ENCODE data around the gene VAT1L. TPM values are rescaled to one million over a fixed set of nuclear protein-coding genes. Genes with fewer than 3 reads are reported as not detected.

The VAT1L gene
- total RNA-seq, 1 donor from 2014 or later, result 0.67 TPM

DNA sequence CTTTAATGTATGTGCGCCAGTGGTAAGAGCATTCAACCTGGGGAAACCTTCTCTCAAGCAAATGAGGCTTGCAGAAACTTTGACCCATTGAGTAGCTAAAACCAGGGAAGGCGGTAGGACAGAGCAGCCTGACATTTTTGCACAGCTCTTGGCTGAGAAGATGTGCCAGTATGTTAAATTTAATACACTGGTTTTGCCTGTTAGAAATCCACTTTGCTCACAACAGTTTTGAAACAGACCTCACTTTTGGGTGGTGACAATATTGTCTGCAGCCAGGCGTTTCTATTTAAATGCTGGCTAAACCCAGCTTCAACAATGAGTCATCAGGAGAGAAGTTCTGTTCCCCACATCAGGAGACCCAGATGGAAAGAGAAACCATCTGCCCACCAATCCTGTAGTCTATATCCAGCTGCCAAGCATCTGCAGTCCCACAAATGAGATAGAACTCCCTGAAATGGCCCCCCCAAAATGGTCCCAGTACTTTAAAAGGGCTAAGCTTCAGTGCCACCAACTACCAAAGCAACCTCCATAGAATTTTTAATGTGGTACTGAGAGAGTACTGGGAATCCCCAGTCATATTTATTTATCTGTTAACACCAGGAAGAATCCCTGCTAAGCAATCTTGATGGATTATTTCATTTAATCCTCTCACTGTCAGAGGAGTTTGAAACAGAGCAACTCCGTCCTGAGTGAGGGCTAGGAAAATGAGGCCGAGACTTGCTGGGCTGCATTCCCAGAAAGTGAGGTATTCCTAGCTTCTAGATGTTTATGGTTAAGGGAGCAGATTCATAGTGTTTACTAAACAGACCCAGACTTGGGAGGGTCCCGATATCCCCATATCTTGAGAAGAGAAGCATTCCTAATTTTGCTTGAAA is 205.0 kb downstream of the VAT1L start:
- no peaks in the 10 kb centered on the region for H3K27me3 Mint-ChIP-seq
- DNase-seq (ENCODE audit: low spot score, unreplicated experiment), result no peak
- H3K36me3 Mint-ChIP-seq (ENCODE audit: insufficient read depth), result peaks cover 1% of the 10 kb centered on the region
- H3K4me1 Mint-ChIP-seq (ENCODE audit: low read depth), result peaks cover 6% of the 10 kb centered on the region
- no peak overlapping the region for H3K4me3 Mint-ChIP-seq (ENCODE audit: low read depth)
- H3K9me3 Mint-ChIP-seq (ENCODE audit: low read depth), result peaks cover 19% of the 10 kb centered on the region
- TF ChIP-seq, protein P1, sequence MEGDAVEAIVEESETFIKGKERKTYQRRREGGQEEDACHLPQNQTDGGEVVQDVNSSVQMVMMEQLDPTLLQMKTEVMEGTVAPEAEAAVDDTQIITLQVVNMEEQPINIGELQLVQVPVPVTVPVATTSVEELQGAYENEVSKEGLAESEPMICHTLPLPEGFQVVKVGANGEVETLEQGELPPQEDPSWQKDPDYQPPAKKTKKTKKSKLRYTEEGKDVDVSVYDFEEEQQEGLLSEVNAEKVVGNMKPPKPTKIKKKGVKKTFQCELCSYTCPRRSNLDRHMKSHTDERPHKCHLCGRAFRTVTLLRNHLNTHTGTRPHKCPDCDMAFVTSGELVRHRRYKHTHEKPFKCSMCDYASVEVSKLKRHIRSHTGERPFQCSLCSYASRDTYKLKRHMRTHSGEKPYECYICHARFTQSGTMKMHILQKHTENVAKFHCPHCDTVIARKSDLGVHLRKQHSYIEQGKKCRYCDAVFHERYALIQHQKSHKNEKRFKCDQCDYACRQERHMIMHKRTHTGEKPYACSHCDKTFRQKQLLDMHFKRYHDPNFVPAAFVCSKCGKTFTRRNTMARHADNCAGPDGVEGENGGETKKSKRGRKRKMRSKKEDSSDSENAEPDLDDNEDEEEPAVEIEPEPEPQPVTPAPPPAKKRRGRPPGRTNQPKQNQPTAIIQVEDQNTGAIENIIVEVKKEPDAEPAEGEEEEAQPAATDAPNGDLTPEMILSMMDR (IDR thresholded peaks at IDR 0.05; ENCODE audit: unreplicated experiment), result no peak
- H3K27ac Mint-ChIP-seq, result no peak overlapping the region

DNA sequence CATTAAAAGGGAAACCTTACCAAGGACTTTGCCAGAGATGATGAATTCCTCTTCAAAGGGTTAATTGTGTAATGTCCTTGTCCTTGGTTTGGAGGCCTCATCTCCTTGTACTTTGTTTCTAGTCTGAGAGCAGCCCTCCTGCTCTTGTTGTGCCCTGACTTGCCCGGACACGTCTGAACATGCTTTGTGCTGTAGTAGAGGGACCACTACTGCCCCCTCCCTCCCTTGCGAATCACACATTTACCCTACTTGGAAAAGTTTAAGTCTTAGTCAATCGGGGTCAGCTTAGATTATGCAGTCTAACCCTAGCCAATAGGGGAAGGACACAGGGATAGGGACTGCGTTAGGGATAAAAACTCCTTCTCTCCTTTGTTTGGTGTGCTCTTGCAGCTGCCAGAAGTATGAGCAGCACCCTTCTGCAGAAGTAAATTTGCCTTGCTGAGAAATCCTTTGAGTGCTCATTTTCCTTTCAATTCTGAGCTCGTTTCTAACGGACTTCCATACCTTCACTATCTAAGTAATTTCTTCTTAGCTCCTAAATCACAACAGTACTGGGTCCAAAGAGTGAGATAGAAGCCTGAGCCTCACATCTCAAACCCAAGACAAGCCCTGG is 207.6 kb downstream of the VAT1L start:
- no peak overlapping the region for H3K27ac Mint-ChIP-seq
- H3K36me3 Mint-ChIP-seq (ENCODE audit: insufficient read depth), result peaks cover 1% of the 10 kb centered on the region
- no peak overlapping the region for H3K4me3 Mint-ChIP-seq (ENCODE audit: low read depth)
- no peak for DNase-seq (ENCODE audit: low spot score, unreplicated experiment)
- TF ChIP-seq, protein P1 (IDR thresholded peaks at IDR 0.05; ENCODE audit: unreplicated experiment), result no peak
- H3K27me3 Mint-ChIP-seq, result no peaks in the 10 kb centered on the region
- H3K4me1 Mint-ChIP-seq (ENCODE audit: low read depth), result peaks cover 6% of the 10 kb centered on the region
- peaks cover 19% of the 10 kb centered on the region for H3K9me3 Mint-ChIP-seq (ENCODE audit: low read depth)

DNA sequence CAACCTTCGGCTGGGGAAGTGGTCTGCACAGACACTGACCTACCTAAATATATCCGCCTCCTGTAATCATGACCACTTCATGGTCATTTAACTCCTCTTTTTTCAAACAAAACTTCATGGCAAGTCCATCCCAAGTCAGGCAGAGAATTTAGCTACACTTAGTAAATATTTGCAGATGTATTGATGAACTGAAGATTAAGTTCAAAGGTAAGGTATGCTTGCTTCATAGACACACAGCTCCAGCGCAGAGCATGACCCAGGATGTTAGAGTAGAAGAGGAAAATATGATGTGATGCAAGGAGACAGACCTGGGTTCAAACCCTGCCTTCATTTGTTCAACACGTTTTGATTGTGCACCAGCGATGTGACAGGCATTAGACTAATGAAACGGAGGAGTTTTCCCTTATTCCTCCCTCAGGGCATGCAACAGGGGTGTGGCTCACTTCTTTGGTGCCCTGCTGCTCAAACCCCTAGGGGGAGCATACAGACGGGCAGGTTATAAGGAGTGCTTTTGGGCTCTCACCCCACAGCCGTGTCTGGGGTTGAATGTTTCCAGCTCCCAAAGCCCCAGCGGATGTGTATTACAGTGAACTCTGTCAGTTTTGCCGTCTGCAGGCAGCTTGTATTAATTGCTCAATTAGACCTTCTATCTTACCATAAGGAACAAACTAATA is 210.1 kb downstream of the VAT1L start:
- H3K27ac Mint-ChIP-seq, result no peak overlapping the region
- peaks cover 1% of the 10 kb centered on the region for H3K36me3 Mint-ChIP-seq (ENCODE audit: insufficient read depth)
- TF ChIP-seq, protein P1 (IDR thresholded peaks at IDR 0.05; ENCODE audit: unreplicated experiment), result no peak
- H3K4me1 Mint-ChIP-seq (ENCODE audit: low read depth), result peaks cover 2% of the 10 kb centered on the region
- no peak for DNase-seq (ENCODE audit: low spot score, unreplicated experiment)
- H3K27me3 Mint-ChIP-seq, result no peaks in the 10 kb centered on the region
- H3K4me3 Mint-ChIP-seq (ENCODE audit: low read depth), result no peak overlapping the region
- peaks cover 11% of the 10 kb centered on the region for H3K9me3 Mint-ChIP-seq (ENCODE audit: low read depth)

DNA sequence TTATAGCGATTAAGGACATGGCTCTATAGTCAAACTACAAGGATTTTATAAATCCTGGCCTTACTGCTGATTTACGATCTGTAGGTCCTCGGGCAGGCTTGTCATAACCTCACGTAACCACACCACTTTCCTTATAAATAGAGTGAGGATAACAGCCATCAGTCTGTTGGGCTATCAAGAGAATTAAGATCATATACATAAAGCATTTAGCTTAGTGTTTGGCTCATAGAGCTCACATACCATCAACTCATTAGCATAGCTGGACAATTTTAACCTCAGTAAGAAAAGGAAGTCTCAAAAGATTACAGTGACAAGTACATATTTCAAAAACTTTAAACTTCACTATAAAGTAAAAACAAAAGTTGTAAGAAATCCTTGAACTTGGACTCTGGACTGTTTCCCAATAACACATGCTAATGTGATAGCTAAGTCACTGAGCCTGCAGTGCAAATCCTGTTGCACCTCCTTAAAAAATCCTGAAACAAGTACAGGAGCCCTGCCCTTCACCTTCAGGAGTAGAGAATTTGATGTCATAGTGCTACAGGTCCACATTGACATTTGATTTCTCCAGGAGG is 213.2 kb downstream of the VAT1L start:
- Mint-ChIP-seq H3K9me3 (ENCODE audit: low read depth) (peaks cover 4% of the 10 kb centered on the region), H3K36me3 (ENCODE audit: insufficient read depth) (no peaks in the 10 kb centered on the region), H3K27me3 (no peaks in the 10 kb centered on the region), H3K4me3 (ENCODE audit: low read depth) (no peak overlapping the region), H3K27ac (no peak overlapping the region), H3K4me1 (ENCODE audit: low read depth) (peaks cover 2% of the 10 kb centered on the region)
- no peak for DNase-seq (ENCODE audit: low spot score, unreplicated experiment)
- TF ChIP-seq, protein P1 (IDR thresholded peaks at IDR 0.05; ENCODE audit: unreplicated experiment), result no peak
